ENCODE measurements around the gene FCSK.
"Not testable (repeated sequence)": the region's sequence is repeated elsewhere in the genome, so short reads cannot be mapped to it uniquely, and the experiment has no call there.

Gene FCSK

DNA sequence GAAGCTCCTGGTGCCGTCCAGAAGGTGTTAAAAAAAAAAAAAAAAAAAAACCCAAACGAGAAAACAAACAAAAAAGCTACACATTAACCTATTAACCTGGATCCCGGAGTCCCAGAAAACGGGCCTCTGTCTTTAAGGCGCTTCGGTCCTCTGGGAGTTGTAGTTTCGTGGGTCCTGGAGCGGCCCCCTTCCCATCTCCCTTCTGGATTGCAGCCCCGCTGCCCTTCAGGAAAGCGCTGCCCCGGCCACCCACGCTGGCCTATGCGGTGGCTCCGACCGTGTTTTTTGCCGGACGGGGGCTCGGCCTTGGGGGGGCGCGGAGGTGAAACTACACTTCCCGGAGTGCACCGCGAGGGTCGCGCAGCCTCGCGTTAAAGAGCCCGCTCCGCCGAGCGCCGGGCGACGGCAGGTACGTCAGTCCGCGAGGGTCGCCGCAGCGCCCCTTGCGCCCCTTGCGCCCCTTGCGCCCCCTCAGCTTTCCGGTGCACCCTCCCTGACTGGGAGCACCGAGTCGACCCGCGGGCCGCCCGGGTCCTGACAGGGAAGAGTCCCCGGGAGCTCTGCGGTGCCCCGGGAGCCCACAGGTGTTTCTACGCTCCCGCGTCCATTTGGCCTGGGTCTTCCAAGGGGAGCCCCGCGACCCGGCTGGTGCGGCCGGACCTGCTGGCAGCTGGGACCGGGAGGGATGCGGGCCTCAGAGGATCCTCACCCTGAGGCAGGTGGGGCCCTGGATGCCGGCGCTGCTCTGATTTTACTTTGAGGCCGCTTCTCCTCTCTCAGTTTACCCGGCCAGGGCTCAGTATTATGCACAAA, at the start of gene FCSK:
FCSK (plus strand) TSS at position 374 of the 813 bp plus-strand sequence. CDS start 8,596 bp downstream, outside the sequence.
- peak; percentile 29 to 38 for DNase-seq (ENCODE audit: low read depth in 2 of 2)

DNA sequence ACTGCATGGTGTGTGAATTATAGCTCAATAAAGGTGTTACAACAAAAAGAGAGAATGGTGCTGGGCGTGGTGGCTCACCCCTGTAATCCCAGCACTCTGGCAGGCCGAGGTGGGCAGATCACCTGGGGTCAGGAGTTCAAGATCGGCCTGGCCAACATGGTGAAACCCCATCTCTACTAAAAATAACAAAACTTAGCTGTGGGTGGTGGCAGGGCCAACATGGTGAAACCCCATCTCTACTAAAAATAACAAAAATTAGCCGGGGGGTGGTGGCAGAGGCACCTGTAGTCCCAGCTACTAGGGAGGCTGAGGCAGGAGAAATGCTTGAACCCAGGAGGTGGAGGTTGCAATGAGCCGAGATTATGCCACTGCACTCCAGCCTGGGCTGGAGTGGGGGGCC, 48.3 kb upstream of the FCSK start:
- not testable (repeated sequence) for DNase-seq (ENCODE audit: low read depth in 2 of 2)

DNA sequence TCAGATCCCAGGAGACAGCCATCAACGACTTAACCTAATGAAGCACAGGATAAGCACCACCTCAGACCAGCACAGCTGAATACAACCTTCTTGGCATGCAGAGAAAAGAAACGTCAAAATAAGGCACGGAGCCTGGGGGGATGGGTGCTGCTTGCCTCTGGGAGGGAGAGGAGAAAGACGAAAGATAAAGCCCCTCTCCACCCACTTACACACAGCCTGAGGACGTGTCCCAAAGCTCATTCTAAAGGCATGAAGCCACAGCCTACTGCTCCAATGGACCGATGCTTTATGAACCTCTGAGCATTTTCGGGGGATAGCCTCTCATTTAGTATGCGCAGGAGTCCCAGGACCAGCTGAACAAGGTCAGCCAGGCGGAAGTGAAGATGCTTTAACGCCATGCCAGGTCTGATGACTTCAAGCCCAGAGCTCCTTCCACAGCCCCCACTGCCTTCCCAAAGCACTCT, 46.6 kb upstream of the FCSK start:
- no peak for DNase-seq (ENCODE audit: low read depth in 2 of 2)

DNA sequence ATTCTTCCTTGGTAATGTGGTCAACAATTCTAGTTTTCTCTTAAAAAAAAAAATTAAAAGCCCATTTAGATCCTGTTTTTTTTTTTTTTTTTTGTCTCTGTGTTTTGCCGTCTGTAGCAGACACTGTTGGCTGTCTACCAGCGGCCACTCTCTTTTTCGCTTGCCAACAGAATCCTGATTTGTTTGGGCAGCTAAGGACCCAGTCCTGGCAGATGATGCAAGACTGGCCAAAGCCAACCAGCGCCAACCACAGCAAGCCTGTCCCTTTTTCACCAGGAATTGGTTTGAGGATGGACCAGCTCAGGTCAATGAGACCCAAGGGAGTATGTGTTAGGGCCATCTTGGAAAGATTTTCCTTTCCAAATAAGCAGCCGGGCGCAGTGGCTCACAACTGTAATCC, 43.7 kb upstream of the FCSK start:
- DNase-seq (ENCODE audit: low read depth in 2 of 2) = no peak

DNA sequence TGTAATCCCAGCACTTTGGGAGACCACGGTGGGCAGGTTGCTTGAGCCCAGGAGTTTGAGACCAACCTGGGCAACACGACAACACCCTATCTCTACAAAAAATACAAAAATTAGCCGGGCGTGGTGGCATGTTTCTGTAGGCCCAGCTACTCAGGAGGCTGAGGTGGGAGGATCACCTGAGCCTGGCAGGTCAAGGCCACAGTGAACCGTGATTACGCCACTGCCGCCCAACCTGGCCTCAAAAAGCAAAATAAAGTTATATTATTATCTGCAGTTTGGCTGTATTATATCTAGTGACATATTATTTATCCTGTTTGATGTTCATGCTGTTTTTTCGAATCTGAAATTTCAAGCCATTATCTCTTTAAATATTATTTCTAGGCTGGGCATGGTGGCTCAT, 42.0 kb upstream of the FCSK start:
- no peak for DNase-seq (ENCODE audit: low read depth in 2 of 2)

DNA sequence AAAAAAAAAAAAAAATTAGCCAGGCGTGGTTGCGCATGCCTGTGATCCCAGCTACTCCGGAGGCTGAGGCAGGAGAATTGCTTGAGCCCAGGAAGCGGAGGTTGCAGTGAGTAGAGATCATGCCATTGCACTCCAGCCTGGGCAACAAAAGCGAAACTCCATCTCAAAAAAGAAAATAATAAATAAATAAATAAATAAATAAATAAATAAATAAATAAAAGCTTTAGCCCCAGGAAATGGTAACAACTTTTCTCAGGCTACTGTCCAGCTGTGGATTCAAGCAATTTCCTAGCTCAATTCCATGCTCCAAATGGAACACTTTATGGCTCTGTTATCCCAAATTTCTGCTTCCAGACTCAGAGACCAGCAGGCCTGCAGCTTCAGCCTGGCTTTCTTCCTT, 40.8 kb upstream of the FCSK start:
- DNase-seq (ENCODE audit: low read depth in 2 of 2) = not testable (repeated sequence)

DNA sequence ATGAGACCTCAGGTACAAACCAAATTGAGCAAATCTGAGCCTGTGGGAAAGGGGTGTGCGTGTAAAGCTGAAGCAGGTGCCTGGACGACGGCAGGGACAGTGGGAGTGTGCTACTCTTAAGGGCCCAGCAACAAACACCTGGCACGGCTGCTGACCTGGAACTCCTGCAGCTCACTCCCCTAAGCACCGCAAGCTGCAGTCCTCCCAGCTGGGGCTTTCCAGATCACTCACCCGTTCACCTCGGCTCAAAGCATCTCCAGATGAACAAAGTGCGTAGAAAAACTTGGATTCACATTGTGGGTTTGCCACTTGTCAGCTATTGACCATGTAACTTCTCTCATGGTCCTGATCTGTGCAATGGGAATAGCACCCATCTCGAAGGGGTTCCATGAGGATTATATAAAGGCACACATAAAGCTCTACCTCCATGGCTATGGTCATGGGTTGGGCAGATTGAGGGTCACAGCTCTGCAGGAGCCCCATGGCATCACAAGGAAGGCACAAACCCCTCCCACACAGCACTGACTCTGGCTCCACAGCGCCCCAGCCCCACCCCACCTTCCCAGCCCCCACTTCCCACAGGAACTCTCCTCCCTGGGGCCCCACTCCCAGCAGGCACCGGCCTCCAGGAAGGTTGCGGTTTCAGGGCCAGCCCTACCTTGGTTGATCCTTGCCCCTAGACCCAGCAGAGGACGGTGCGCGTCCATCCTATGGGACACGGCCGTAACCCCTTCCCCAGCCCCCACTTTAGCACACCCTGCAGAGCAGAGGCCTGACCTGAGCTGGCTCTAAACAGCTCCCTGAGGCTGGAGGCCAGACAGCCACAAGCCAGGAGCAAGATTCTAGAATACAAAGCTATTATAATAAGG, 37.4 kb upstream of the FCSK start:
- no peak for DNase-seq (ENCODE audit: low read depth in 2 of 2)

DNA sequence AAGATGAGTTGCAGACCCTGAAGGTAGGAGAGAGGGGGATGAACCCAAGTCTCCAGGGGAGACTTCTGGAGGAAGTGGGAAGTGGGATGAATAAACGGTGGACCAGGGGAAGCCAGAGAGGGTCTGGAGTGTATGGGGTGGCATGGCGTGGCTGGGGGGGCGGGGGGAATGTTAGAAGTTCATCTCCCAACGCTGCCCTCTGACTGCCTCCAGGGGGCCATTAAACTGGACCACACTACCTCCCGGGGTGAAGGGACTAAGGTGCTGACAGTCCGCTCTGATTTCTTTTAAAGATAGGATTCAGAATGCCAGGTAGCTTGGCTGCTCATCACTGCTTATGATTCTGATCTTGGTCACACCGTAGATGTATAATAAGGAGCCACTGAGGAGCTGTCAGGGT, 36.7 kb upstream of the FCSK start:
- DNase-seq (ENCODE audit: low read depth in 2 of 2) = no peak

DNA sequence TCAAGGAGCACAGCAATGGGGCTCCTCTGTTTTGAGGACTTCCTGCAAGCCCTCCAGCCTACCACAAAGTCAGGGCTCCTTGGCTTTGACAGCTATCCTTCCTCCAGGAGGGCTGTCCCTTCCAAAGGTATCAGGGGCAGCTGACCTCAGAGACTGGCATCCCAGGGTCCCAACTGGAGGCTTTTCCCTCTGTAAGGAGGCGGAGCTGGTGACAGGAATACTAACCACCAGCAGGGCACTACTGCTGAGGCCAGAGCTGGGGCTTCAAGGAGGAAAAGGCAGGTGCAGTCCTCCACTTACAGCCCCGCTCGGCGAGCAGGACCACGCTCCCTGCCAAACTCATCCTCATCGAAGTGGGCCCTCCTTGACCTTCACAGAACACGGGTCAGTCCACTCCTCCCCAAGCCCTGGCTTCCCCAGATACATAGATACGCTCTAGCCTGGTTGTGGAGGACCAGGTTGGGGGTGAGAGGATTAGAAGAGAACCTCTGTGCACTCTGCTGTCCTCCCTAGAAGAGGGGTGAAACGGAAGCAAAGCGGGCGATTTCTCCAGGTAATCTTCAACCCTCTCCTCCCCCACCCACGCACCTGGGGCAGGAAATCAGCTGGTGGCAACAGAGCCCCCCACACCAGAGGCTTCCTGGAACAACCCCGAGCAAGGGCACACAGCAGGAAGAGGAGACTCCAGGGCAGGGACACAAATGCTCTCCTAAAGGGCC, 36.0 kb upstream of the FCSK start:
- no peak for DNase-seq (ENCODE audit: low read depth in 2 of 2)

DNA sequence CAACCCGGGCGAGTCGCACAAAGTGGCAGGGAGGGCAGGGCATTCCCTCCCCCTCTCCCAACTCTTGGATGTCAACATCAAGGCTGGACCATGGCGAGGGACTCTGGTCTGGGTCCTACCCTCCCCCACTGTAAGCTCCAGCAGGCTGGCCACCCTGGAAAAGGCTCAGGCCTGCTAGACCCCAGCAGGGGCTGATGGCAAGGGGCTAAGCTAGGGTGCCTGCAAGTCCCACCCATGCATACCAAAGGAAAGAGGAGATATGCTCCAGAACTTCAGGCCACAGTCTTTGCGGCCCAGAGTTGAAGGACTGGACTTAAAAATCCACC, 35.4 kb upstream of the FCSK start:
- no peak for DNase-seq (ENCODE audit: low read depth in 2 of 2)

DNA sequence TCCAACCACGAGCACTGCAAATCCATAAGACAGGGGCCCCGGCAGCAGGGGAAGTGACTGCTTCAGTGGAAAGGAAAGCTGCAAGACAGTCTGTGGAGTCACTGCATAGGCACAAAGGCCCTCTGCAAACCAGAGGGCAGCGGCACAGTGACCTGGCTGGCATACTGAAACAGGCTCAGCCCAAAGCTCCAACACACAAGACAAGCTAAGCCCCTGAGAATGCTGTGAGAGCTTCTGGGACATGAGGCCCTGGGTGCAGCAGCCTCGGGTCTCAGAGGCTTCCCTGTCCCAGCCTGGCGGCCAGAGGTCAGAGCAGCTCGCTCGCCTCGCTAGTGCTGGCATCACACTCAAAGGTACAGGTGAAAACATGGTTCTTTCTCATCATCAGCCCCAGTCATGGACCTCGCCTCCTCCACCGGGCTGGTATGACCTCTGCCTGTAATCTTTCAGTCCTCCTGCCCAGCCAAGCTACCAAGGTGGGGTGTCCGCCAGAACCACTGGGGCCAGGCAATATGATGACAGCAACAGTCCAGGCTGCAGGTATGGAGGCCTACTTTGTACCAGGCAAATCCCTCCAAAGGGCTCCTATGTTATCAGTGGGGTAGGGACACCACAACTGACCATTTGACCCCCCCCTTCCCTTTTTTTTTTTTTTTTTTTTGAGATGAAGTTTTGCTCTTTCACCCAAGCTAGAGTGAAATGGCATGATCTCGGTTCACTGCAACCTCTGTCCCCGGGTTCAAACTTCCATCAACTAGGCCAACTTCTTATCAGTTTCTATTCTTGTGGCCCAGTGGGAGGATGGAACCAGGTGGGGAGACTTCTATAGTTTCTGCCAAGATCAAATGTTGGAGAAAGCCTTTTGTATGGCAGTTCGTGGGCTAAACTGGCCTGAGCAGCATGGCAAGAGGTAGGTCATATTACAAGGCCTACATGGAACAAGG, 34.7 kb upstream of the FCSK start:
- DNase-seq (ENCODE audit: low read depth in 2 of 2) = no peak

DNA sequence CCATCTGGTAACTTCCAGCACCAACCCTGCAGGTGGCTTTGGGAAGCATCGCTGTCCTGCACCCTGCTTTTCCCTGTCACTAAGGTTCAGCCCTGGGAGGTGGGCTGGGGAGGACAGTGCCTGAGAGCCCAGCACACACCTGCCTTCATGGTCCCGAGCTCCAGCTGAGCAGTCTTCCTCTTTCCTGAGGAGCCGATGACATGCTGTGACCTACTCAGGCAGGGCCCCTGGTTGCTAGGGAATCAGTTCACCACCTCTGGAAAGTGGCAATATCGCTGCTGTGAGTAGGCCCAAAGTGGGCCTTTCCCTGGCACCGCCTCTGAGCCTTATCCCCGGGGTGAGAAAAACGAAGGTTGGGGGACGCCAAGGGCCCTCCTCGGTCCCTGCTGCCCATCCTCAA, 33.4 kb upstream of the FCSK start:
- no peak for DNase-seq (ENCODE audit: low read depth in 2 of 2)

DNA sequence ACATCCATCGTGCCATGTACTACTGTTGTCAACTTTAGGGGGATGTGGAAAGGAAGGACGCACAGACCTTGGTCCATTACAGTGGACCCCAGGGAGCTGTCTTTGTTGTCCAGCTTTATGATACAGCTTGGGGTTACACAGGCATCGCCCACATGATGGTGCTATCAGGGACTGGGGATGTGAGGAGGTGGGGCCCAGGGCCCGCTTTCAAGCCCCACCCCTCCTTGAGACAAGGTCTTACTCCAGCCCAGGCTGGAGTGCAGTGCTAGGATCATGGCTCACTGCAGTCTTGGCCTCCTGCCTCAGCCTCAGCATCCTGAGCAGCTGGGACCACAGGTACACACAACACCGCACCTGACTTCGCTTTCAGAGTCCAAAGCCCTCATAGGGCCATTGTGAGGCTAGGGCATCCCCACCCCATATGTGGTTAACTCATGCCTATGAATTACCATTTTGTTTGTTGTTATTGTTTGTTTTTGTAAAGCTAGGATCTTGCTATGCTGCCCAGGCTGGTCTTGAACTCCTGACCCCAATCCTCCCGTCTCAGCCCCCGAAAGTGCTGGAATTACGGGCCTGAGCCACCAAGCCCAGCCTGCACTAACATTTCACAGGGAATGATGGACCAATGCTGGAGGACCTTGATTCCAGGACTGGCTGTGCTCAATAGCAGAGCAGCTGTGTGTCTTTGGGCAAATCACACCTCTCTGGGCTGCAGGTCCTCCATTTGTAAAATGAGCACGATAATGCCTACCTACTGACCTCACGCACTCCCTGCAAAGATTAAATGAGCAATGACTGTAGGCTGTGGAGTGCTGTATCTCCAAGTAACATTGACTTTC, 32.7 kb upstream of the FCSK start:
- DNase-seq (ENCODE audit: low read depth in 2 of 2) = no peak

DNA sequence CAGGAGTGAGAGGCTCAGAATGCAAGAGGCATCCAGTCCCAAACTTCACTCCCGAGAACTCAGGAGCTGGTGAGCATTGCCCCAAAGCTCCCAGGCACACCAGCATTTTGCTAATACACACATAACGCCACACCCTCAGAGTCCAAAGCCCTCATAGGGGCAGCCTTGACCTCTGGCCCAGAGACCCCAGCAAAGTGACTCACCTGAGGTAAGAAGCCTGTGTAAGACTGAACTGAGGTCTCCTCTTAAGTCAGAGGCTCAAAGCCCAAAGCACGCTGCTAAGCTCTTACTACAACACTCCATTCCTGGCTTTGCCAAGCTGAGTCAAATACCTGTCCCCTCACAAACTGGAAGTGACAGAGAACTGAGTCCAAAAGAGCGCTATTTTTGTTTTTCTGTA, 31.9 kb upstream of the FCSK start:
- DNase-seq (ENCODE audit: low read depth in 2 of 2) = no peak

DNA sequence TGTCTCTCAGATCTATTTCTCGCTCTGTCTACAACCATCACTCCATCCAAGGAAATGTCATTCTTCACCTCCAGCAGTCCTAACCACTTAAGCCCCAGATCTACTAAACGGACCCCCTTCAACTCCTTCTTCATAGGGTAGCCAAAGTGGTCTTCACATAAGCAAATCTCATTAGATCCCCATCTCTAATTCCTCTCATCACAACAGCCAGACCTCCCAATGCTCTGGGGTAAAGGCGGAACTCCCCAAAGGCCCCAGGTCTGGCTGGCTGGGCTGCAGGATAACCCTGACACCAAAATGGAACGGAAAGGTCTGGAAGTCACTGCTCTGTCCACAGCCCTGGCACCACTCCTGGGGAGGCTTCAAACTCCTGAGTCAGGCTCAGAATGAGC, 26.6 kb upstream of the FCSK start:
- no peak for DNase-seq (ENCODE audit: low read depth in 2 of 2)

DNA sequence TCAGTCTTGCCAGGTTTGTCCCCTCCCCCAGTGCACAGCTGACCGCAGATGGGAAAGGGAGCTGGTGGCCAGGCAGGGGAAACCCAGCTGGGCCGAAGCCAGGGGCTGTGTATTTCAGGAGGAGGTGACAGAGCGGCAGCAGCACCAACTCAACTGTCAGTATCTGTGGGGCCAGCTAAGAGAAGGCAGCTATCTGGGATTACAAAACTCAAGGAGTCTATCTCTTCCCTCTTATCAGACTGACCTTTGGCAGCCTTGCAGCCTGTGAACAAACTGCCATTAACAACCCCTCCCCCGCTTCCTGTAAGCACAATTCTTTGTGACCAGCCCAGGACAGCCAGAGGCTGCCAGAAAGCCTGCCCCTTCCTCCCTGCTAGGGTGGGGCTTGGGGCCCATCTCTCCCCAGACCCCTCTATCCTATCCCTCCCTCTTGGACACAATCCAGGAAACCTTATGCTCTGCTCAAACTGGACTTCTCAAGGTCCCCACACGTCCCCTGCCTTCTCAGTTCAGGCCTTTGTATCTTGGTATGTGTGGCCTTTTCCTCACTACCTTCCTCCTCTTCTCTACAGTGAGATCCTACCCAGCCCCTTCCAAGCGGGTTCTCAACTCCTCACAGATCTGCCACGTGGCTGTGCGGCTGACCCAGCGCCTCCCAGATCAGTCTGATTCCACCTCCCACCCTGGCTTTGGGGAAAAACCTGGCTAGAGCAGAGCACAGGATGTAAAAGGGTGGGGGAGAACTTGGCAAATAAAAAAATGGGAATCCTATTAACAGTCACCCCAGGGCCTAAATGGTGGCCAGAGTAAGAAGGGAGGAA, 26.0 kb upstream of the FCSK start:
- peak in 1 of 2 experiments; percentile 62 for DNase-seq (ENCODE audit: low read depth in 2 of 2)

DNA sequence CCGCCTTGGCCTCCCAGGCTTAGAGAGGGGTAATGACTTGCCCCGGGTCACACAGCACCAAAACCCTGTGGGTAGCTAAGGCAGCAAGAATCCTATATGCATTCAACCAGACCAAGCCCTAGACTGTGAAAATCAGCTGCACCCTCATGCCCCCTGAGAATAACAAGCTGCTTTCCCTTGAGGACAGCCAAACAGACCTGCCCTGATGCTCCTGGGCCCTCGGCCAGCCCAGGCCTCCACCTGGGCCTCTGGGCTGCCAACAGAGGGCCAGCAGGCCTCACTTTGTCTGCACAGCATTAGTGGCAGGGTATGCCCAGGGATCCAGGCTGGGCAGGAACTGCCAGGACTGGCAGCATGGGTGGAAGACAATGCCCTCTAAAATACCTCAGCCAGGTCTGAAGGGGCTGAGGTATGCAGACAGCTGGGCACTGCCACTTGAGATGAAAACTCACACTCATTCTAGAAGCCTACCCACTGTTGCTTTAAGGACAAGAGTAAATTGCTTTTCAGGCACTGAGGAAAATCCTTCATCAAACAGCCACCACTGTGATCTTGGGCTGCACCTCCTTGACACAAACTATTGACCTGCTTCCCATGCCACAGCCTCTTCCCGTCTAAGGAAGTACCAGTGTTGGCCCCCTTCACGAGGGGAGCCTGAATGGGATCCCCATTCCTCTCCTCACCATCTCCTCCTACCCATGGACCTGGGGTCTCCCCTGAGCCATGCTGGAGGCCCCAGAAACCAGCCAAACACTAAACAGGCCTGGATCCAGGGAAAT, 24.3 kb upstream of the FCSK start:
- no peak for DNase-seq (ENCODE audit: low read depth in 2 of 2)

DNA sequence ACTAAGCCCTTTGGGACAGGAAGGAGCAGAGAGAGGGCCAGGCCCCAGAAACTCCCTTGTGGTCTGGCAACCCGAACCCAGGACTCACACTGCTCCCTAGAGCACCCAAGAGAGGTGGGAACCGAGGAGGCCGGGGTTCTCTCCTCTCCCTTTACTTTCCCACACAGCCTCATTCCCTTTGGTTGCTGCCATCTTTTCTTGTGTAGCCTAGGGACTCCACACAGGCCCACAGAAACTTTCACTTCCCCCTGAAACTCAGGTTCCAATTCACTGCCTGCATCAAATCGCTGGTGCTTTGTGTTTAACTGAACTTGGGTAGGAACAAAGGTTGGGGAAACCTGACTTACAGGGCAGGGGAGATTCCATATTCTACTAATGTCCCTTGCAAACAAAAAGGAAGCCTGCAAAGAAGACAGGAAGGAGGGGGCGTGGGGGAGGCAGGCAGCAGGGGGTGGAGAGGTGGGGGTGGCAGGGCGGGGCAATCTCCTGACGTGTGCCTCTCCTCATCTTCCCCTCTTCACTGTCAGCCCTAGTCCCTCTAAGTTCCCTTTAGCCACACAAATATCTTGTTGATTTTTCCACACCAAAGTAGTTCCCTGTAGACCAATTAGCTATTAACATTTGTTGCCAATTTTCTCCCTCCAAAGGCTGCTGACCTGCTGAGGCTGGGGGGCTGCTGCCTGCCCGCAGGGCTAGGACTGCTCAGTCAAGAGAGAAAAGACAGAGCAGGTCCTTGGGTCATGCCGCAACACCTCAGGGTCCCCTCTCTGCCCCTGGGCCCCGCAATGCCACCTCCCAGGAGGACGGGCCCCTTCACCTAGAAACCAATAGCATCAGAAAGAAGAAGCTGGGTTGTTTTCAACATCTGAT, 23.5 kb upstream of the FCSK start:
- DNase-seq (ENCODE audit: low read depth in 2 of 2) = no peak
